Activated T-helper 1 cell treated with anti-CD3 and anti-CD28 coated beads, Interleukin-12 subunit alpha, Interleukin-12 subunit beta, Interleukin-2, Interleukin-4 antibody, amounts not matched to agents 30 ng/mL and 10 ng/mL and 1 ng/mL, durations not matched to agents 14 hours and 24 hours and 36 hours (primary cell): ENCODE data around the gene MAP4K3. TPM values are rescaled to one million over a fixed set of nuclear protein-coding genes. Genes with fewer than 3 reads are reported as not detected.
"Not testable (repeated sequence)": the region's sequence is repeated elsewhere in the genome, so short reads cannot be mapped to it uniquely, and the experiment has no call there.

Source experiments
- DNase-seq: peaks from one replicate; pipeline ENCODE4 v3.0.0; 2021; ENCODE audit warnings: low spot score
- H3K27ac Mint-ChIP-seq: one replicate; pipeline ENCODE4 v1.8.0; 2021; ENCODE audit warnings: mild to moderate bottlenecking, mixed read lengths
- H3K27me3 Mint-ChIP-seq: one replicate; pipeline ENCODE4 v1.8.0; 2022; ENCODE audit warnings: mild to moderate bottlenecking, moderate library complexity, mixed read lengths; ENCODE audit not compliant: insufficient read depth
- H3K36me3 Mint-ChIP-seq: one replicate; pipeline ENCODE4 v1.8.0; 2021; ENCODE audit warnings: low read depth, mixed read lengths
- H3K4me1 Mint-ChIP-seq: one replicate; pipeline ENCODE4 v1.8.0; 2021; ENCODE audit warnings: low read depth, mixed read lengths
- H3K4me3 Mint-ChIP-seq: one replicate; pipeline ENCODE4 v1.8.0; 2021; ENCODE audit warnings: mild to moderate bottlenecking, moderate library complexity, mixed read lengths
- H3K9me3 Mint-ChIP-seq: one replicate; pipeline ENCODE4 v1.8.0; 2021; ENCODE audit warnings: mixed read lengths
- intact Hi-C: fragments of 100-400 bp; cut with micrococcal nuclease; formaldehyde crosslinking; loops from one replicate; pipeline ENCODE4 v1.15.1; 2024
- total RNA-seq: library from RNA; stranded (reverse); gene quantifications from 2 replicates; pipeline ENCODE4 v1.2.3, GENCODE V29; 2022

Gene MAP4K3
- total RNA-seq, 1 donor from 2014 or later = 24.1 TPM

- intact Hi-C loops = no loop called here
- H3K27me3 Mint-ChIP-seq = peaks cover 3% of the 10 kb centered on the region
- peaks cover 20% of the 10 kb centered on the region for H3K4me1 Mint-ChIP-seq
- H3K9me3 Mint-ChIP-seq = peaks cover 4% of the 10 kb centered on the region
- H3K4me3 Mint-ChIP-seq = no peak overlapping the region
- no peak for DNase-seq
- H3K27ac Mint-ChIP-seq = no peak overlapping the region
- H3K36me3 Mint-ChIP-seq = peaks cover 3% of the 10 kb centered on the region
Observed at GRCh38 chr2:39390216-39390615, 46.9 kb downstream of the MAP4K3 start.

- Mint-ChIP-seq H3K36me3 (peaks cover 3% of the 10 kb centered on the region), H3K4me1 (peaks cover 14% of the 10 kb centered on the region), H3K27ac (no peak overlapping the region), H3K4me3 (no peak overlapping the region), H3K27me3 (peaks cover 3% of the 10 kb centered on the region), H3K9me3 (peaks cover 4% of the 10 kb centered on the region)
- intact Hi-C loops = no loop called here
- DNase-seq = no peak
Observed at GRCh38 chr2:39386064-39386463, 51.0 kb downstream of the MAP4K3 start.

GRCh38 chr2:39385172-39385571 lies 51.9 kb downstream of the MAP4K3 start:
- peaks cover 3% of the 10 kb centered on the region for H3K27me3 Mint-ChIP-seq
- H3K27ac Mint-ChIP-seq = no peak overlapping the region
- peaks cover 4% of the 10 kb centered on the region for H3K9me3 Mint-ChIP-seq
- peaks cover 14% of the 10 kb centered on the region for H3K4me1 Mint-ChIP-seq
- no peak overlapping the region for H3K4me3 Mint-ChIP-seq
- H3K36me3 Mint-ChIP-seq = peaks cover 3% of the 10 kb centered on the region
- no peak for DNase-seq
- intact Hi-C loops = no loop called here

GRCh38 chr2:39384071-39384470 lies 53.0 kb downstream of the MAP4K3 start:
- H3K27me3 Mint-ChIP-seq, intact Hi-C loops, H3K36me3 Mint-ChIP-seq, H3K4me3 Mint-ChIP-seq, H3K27ac Mint-ChIP-seq, DNase-seq, H3K9me3 Mint-ChIP-seq: not testable (repeated sequence)
- H3K4me1 Mint-ChIP-seq = peaks cover 16% of the 10 kb centered on the region

- H3K27ac Mint-ChIP-seq = no peak overlapping the region
Observed at GRCh38 chr2:39383146-39383545, 53.9 kb downstream of the MAP4K3 start.

GRCh38 chr2:39381653-39382052 lies 55.4 kb downstream of the MAP4K3 start:
- Mint-ChIP-seq H3K36me3 (peaks cover 1% of the 10 kb centered on the region), H3K9me3 (peaks cover 4% of the 10 kb centered on the region), H3K4me3 (no peak overlapping the region), H3K4me1 (peaks cover 29% of the 10 kb centered on the region), H3K27me3 (no peaks in the 10 kb centered on the region), H3K27ac (no peak overlapping the region)
- intact Hi-C loops = no loop called here
- no peak for DNase-seq

More at GRCh38 chr2:39383146-39383545, 53.9 kb downstream of the MAP4K3 start:
- peaks cover 16% of the 10 kb centered on the region for H3K4me1 Mint-ChIP-seq
- H3K4me3 Mint-ChIP-seq = no peak overlapping the region
- DNase-seq = no peak
- intact Hi-C loops = no loop called here
- peaks cover 4% of the 10 kb centered on the region for H3K9me3 Mint-ChIP-seq
- H3K27me3 Mint-ChIP-seq = no peaks in the 10 kb centered on the region
- H3K36me3 Mint-ChIP-seq = peaks cover 1% of the 10 kb centered on the region

- DNase-seq = no peak
- intact Hi-C loops = no loop called here
- Mint-ChIP-seq H3K4me1 (peaks cover 38% of the 10 kb centered on the region), H3K4me3 (no peak overlapping the region), H3K27me3 (no peaks in the 10 kb centered on the region), H3K36me3 (peaks cover 6% of the 10 kb centered on the region), H3K9me3 (peaks cover 6% of the 10 kb centered on the region), H3K27ac (no peak overlapping the region)
Observed at GRCh38 chr2:39380525-39381150, 56.4 kb downstream of the MAP4K3 start.

- peaks cover 39% of the 10 kb centered on the region for H3K4me1 Mint-ChIP-seq
- peaks cover 7% of the 10 kb centered on the region for H3K9me3 Mint-ChIP-seq
- H3K36me3 Mint-ChIP-seq = peaks cover 6% of the 10 kb centered on the region
- H3K4me3 Mint-ChIP-seq = no peak overlapping the region
- H3K27me3 Mint-ChIP-seq = no peaks in the 10 kb centered on the region
- H3K27ac Mint-ChIP-seq = peak overlapping the region; percentile 67
- intact Hi-C loops = loop anchor here (1.0 to 5.0 kb wide), 4 partner anchors 157 to 399 kb away; partner anchors contain the start of gene THUMPD2
- no peak for DNase-seq
Observed at GRCh38 chr2:39379643-39380524, 57.2 kb downstream of the MAP4K3 start.

- H3K9me3 Mint-ChIP-seq = peaks cover 7% of the 10 kb centered on the region
- no peak for DNase-seq
- intact Hi-C loops = loop anchor here (1.0 to 5.0 kb wide), 4 partner anchors 158 to 400 kb away; partner anchors contain the start of gene THUMPD2
- H3K4me1 Mint-ChIP-seq = peaks cover 39% of the 10 kb centered on the region
- peak overlapping the region; percentile 32 for H3K27ac Mint-ChIP-seq
- no peaks in the 10 kb centered on the region for H3K27me3 Mint-ChIP-seq
- no peak overlapping the region for H3K4me3 Mint-ChIP-seq
- peaks cover 5% of the 10 kb centered on the region for H3K36me3 Mint-ChIP-seq
Observed at GRCh38 chr2:39378968-39379367, 58.1 kb downstream of the MAP4K3 start.

- Mint-ChIP-seq H3K4me1 (peaks cover 34% of the 10 kb centered on the region), H3K4me3 (peak overlapping the region; percentile 1), H3K27me3 (no peaks in the 10 kb centered on the region)
Observed at GRCh38 chr2:39377226-39377939, 59.7 kb downstream of the MAP4K3 start.

GRCh38 chr2:39375917-39376316 lies 61.2 kb downstream of the MAP4K3 start:
- Mint-ChIP-seq H3K4me3 (no peak overlapping the region), H3K27ac (peak overlapping the region; percentile 67), H3K27me3 (no peaks in the 10 kb centered on the region), H3K9me3 (peaks cover 24% of the 10 kb centered on the region), H3K36me3 (peaks cover 18% of the 10 kb centered on the region), H3K4me1 (peaks cover 34% of the 10 kb centered on the region)
- intact Hi-C loops = loop anchor here (5.0 kb wide), 2 partner anchors 161 to 226 kb away; no protein-coding TSS in a partner anchor
- no peak for DNase-seq

More at GRCh38 chr2:39377226-39377939, 59.7 kb downstream of the MAP4K3 start:
- peaks cover 15% of the 10 kb centered on the region for H3K36me3 Mint-ChIP-seq
- peak overlapping the region; percentile 84 for H3K27ac Mint-ChIP-seq
- peaks cover 20% of the 10 kb centered on the region for H3K9me3 Mint-ChIP-seq
- intact Hi-C loops = loop anchor here (1.0 to 5.0 kb wide), 7 partner anchors 31 to 248 kb away; no protein-coding TSS in a partner anchor
- peak; percentile 4 for DNase-seq

GRCh38 chr2:39373181-39373802 lies 63.8 kb downstream of the MAP4K3 start:
- DNase-seq = no peak
- H3K36me3 Mint-ChIP-seq = peaks cover 20% of the 10 kb centered on the region
- H3K4me3 Mint-ChIP-seq = no peak overlapping the region
- no peak overlapping the region for H3K27ac Mint-ChIP-seq
- intact Hi-C loops = no loop called here
- H3K27me3 Mint-ChIP-seq = no peaks in the 10 kb centered on the region
- H3K9me3 Mint-ChIP-seq = peaks cover 24% of the 10 kb centered on the region
- peaks cover 28% of the 10 kb centered on the region for H3K4me1 Mint-ChIP-seq
